ENCODE results near the gene ERN1.

- TF ChIP-seq EZH2 (IDR thresholded peaks at IDR 0.05; ENCODE audit: borderline replicate concordance, low read depth, low read length, severe bottlenecking) (no peak), CTCF (IDR thresholded peaks at IDR 0.05; ENCODE audit: borderline replicate concordance, extremely low read depth, low read length, poor library complexity, severe bottlenecking) (no peak)
Measured at GRCh38 chr17:64066716-64067115, 63.2 kb downstream of the ERN1 start.

Data from DND-41 (cell line).